AG04450 (cell line): ENCODE results near the gene CCSAP. TPM values are rescaled to one million over a fixed set of nuclear protein-coding genes. Genes with fewer than 3 reads are reported as not detected.

ENCODE experiments used
- CTCF ChIA-PET: fragments of 300-600, 350-600 bp; formaldehyde crosslinking; extraction: SDS; loops from one replicate; lab custom pipeline; 2022; ENCODE audit warnings: antibody characterized with exemption, inconsistent platforms; lab: Charles Lee
- POLR2A ChIA-PET: fragments of 350-600 bp; formaldehyde crosslinking; extraction: SDS; loops from one replicate; lab custom pipeline; 2021; ENCODE audit warnings: antibody characterized with exemption, inconsistent platforms; lab: Yijun Ruan, JAX
- DNase-seq: peaks from one replicate; pipeline ENCODE4 v3.0.0-alpha.2; 2011; ENCODE audit warnings: low read depth, low spot score
- H3K27ac ChIP-seq: one replicate; pipeline ENCODE4 v1.5.1; 2012; ENCODE audit warnings: low read depth, low read length, control low read depth
- H3K27me3 ChIP-seq: one replicate; pipeline ENCODE4 v1.6.0; 2012; ENCODE audit warnings: low read length; ENCODE audit not compliant: control insufficient read depth, insufficient read depth
- H3K4me3 ChIP-seq: 2 replicates; pipeline ENCODE4 v1.5.1; 2011; ENCODE audit warnings: mild to moderate bottlenecking, low read depth, low read length, control low read depth
- H3K9me3 ChIP-seq: 2 replicates; pipeline ENCODE4 v1.5.1; 2012; ENCODE audit warnings: low read length; ENCODE audit not compliant: control insufficient read depth, insufficient read depth
- CTCF ChIP-seq: IDR thresholded peaks from 2 replicates; pipeline ENCODE4 v1.5.1; 2011; ENCODE audit warnings: low read depth, low read length, control low read depth, inconsistent platforms
- polyA plus RNA-seq: library from polyadenylated mRNA; depleted of rRNA; stranded (reverse); fragments of >200 nt; gene quantifications from 2 replicates; pipeline ENCODE4 v1.2.3, GENCODE V29; 2011

The CCSAP gene
- polyA plus RNA-seq, 1 experiment: 4.3 TPM

GRCh38 chr1:229288516-229288915 lies 54.3 kb downstream of the CCSAP start:
- ChIA-PET CTCF (interaction anchor here (0.6 kb wide), 1 partner anchor 226 kb away, joined by 3 read pairs; no protein-coding TSS in a partner anchor), POLR2A (no interaction called here)
- H3K9me3 ChIP-seq: no peaks in the 10 kb centered on the region

DNA sequence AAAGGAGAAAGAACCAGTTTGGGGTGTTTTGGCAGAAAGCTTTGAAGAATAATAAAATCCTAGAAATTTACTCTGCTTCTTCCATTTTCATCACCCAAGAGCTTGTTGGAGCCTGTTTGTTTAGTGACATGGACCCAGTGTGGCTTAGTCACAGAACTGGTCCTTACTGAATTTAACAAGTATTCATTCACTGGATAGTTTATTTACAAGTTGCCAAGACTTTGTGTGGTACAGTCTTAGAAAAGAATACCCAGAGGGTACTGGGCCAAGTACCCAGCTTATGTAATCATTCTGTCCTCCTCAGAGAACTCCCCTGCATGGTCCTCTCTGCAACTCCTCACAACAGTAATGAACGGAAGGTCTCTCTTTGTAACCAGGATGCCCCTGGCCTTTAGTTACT lies 55.6 kb downstream of the CCSAP start:
- DNase-seq: no peak
- Histone ChIP-seq H3K9me3 (no peaks in the 10 kb centered on the region), H3K27me3 (no peaks in the 10 kb centered on the region), H3K4me3 (no peak overlapping the region), H3K27ac (no peak overlapping the region)
- POLR2A ChIA-PET: no interaction called here
- TF ChIP-seq CTCF: no peak
- CTCF ChIA-PET: no interaction called here

More at GRCh38 chr1:229288516-229288915, 54.3 kb downstream of the CCSAP start:
- H3K27me3 ChIP-seq: no peaks in the 10 kb centered on the region
- TF ChIP-seq CTCF: no peak
- no peak overlapping the region for H3K4me3 ChIP-seq
- no peak for DNase-seq
- no peak overlapping the region for H3K27ac ChIP-seq

- H3K9me3 ChIP-seq: no peaks in the 10 kb centered on the region
- ChIA-PET POLR2A (no interaction called here), CTCF (no interaction called here)
- no peak overlapping the region for H3K27ac ChIP-seq
- DNase-seq: no peak
- no peak overlapping the region for H3K4me3 ChIP-seq
- H3K27me3 ChIP-seq: no peaks in the 10 kb centered on the region
- no peak for TF ChIP-seq CTCF
Measured at GRCh38 chr1:229286099-229286766, 56.6 kb downstream of the CCSAP start.

- Histone ChIP-seq H3K9me3 (no peaks in the 10 kb centered on the region), H3K27ac (no peak overlapping the region), H3K4me3 (no peak overlapping the region), H3K27me3 (no peaks in the 10 kb centered on the region)
- ChIA-PET CTCF (no interaction called here), POLR2A (no interaction called here)
- no peak for TF ChIP-seq CTCF
- no peak for DNase-seq
Measured at GRCh38 chr1:229285440-229285839, 57.4 kb downstream of the CCSAP start.

- ChIA-PET POLR2A (no interaction called here), CTCF (no interaction called here)
- Histone ChIP-seq H3K27ac (no peak overlapping the region), H3K4me3 (no peak overlapping the region), H3K27me3 (no peaks in the 10 kb centered on the region), H3K9me3 (no peaks in the 10 kb centered on the region)
- DNase-seq: no peak
- no peak for TF ChIP-seq CTCF
Measured at GRCh38 chr1:229284887-229285286, 58.0 kb downstream of the CCSAP start.
